Hepatocyte (in vitro differentiated cells): ENCODE data around the gene CRIM1. TPM values are rescaled to one million over a fixed set of nuclear protein-coding genes. Genes with fewer than 3 reads are reported as not detected.

Experiments used
- DNase-seq: peaks from one replicate; pipeline ENCODE4 v3.0.0-alpha.2; 2016; ENCODE audit warnings: low spot score
- H2AFZ ChIP-seq: fragments of 200-600 bp; sonication (generic); 2 replicates; pipeline ENCODE4 v1.6.0; 2016; ENCODE audit warnings: antibody characterized with exemption, mild to moderate bottlenecking
- H3K27ac ChIP-seq: fragments of 200-600 bp; sonication (generic); 2 replicates; pipeline ENCODE4 v1.5.1; 2016; ENCODE audit warnings: mild to moderate bottlenecking
- H3K27me3 ChIP-seq: fragments of 200-600 bp; sonication (generic); 2 replicates; pipeline ENCODE4 v1.6.1; 2016
- H3K36me3 ChIP-seq: fragments of 200-600 bp; sonication (generic); replicated peaks from 2 replicates; pipeline ENCODE4 v1.5.1; 2016; ENCODE audit warnings: low read depth; ENCODE audit not compliant: insufficient read depth
- H3K4me1 ChIP-seq: fragments of 200-600 bp; sonication (generic); 2 replicates; pipeline ENCODE4 v1.5.1; 2016; ENCODE audit warnings: mild to moderate bottlenecking, moderate library complexity; ENCODE audit not compliant: insufficient read depth
- H3K4me2 ChIP-seq: fragments of 200-600 bp; sonication (generic); 2 replicates; pipeline ENCODE4 v1.6.0; 2016
- H3K4me3 ChIP-seq: fragments of 200-600 bp; sonication (generic); 2 replicates; pipeline ENCODE4 v1.5.1; 2016; ENCODE audit warnings: mild to moderate bottlenecking
- H3K79me2 ChIP-seq: fragments of 200-600 bp; sonication (generic); 2 replicates; pipeline ENCODE4 v1.6.0; 2017; ENCODE audit warnings: mild to moderate bottlenecking
- H3K9me2 ChIP-seq: fragments of 200-600 bp; sonication (generic); replicated peaks from 2 replicates; pipeline ENCODE4 v1.6.0; 2017; ENCODE audit warnings: mild to moderate bottlenecking; ENCODE audit not compliant: insufficient read depth
- H3K9me3 ChIP-seq: fragments of 200-600 bp; sonication (generic); 2 replicates; pipeline ENCODE4 v1.5.1; 2016; ENCODE audit warnings: low read depth, mild to moderate bottlenecking
- H4K20me1 ChIP-seq: fragments of 200-600 bp; sonication (generic); 2 replicates; pipeline ENCODE4 v1.6.0; 2016; ENCODE audit warnings: mild to moderate bottlenecking; ENCODE audit not compliant: insufficient read depth, poor library complexity, severe bottlenecking
- CTCF ChIP-seq: fragments of 200-600 bp; sonication (generic); IDR thresholded peaks from 2 replicates; pipeline ENCODE4 v1.5.1; 2016; ENCODE audit warnings: antibody characterized with exemption, mild to moderate bottlenecking; ENCODE audit not compliant: poor library complexity
- EZH2 ChIP-seq: fragments of 200-600 bp; sonication (generic); IDR thresholded peaks from 2 replicates; pipeline ENCODE4 v1.6.1; 2016; ENCODE audit warnings: antibody characterized with exemption, mild to moderate bottlenecking, borderline replicate concordance
- EZH2phosphoT487 ChIP-seq: fragments of 200-600 bp; sonication (generic); IDR thresholded peaks from one replicate; pipeline ENCODE4 v1.6.1; 2018; ENCODE audit warnings: antibody characterized with exemption, mild to moderate bottlenecking, low read depth, moderate library complexity; ENCODE audit not compliant: unreplicated experiment, severe bottlenecking
- WGBS: methylation state at CpG from one replicate; pipeline ENCODE4 v1.1.6; 2016; ENCODE audit warnings: low lambda C conversion rate; ENCODE audit errors: missing lambda C conversion rate; 5-methylcytosine and 5-hydroxymethylcytosine counted together
- polyA plus RNA-seq: library from polyadenylated mRNA; unstranded; fragments of >200 nt; fragmentation: Nextera tagmentation; extraction: Ambion mirVana; gene quantifications from 2 replicates; pipeline ENCODE4 v1.2.1, GENCODE V29; 2016
- total RNA-seq: library from RNA; depleted of rRNA; stranded (reverse); fragments of >200 nt; gene quantifications from 2 replicates; pipeline ENCODE4 v1.2.3, GENCODE V29; 2014

The CRIM1 gene
- total and polyA plus RNA-seq, 2 experiments from 2014 or later: 23.0 to 40.8 TPM

GRCh38 chr2:36560726-36561125 is 205.1 kb downstream of the CRIM1 start:
- no peaks in the 10 kb centered on the region for H3K9me2 ChIP-seq
- no peaks in the 10 kb centered on the region for H3K9me3 ChIP-seq
- H3K36me3 ChIP-seq: no peaks in the 10 kb centered on the region
- H3K27me3 ChIP-seq: no peaks in the 10 kb centered on the region
- WGBS: 92% methylated on average over 5 of the region's 5 CpGs
- no peak for DNase-seq
- peak overlapping the region; percentile 77 for H3K27ac ChIP-seq
- H3K4me2 ChIP-seq: no peak overlapping the region
- H3K4me3 ChIP-seq: no peak overlapping the region
- no peak overlapping the region for H2AFZ ChIP-seq
- H3K79me2 ChIP-seq: no peaks in the 10 kb centered on the region
- TF ChIP-seq EZH2: no peak
- no peak for TF ChIP-seq EZH2phosphoT487
- H4K20me1 ChIP-seq: no peaks in the 10 kb centered on the region
- H3K4me1 ChIP-seq: peaks cover 11% of the 10 kb centered on the region

- Histone ChIP-seq H3K4me1 (peaks cover 11% of the 10 kb centered on the region), H2AFZ (no peak overlapping the region)
Measured at GRCh38 chr2:36561237-36561944, 205.8 kb downstream of the CRIM1 start.

GRCh38 chr2:36562240-36562639 is 206.7 kb downstream of the CRIM1 start:
- H3K4me3 ChIP-seq: no peak overlapping the region
- H2AFZ ChIP-seq: no peak overlapping the region
- 65% methylated on average over 1 of the region's 1 CpG for WGBS
- H3K4me2 ChIP-seq: no peak overlapping the region
- no peaks in the 10 kb centered on the region for H3K9me2 ChIP-seq
- no peaks in the 10 kb centered on the region for H4K20me1 ChIP-seq
- TF ChIP-seq EZH2phosphoT487: no peak
- no peak for TF ChIP-seq EZH2
- TF ChIP-seq CTCF: no peak
- H3K79me2 ChIP-seq: peaks cover 9% of the 10 kb centered on the region
- H3K9me3 ChIP-seq: no peaks in the 10 kb centered on the region
- DNase-seq: no peak
- H3K36me3 ChIP-seq: no peaks in the 10 kb centered on the region
- no peak overlapping the region for H3K27ac ChIP-seq
- no peaks in the 10 kb centered on the region for H3K27me3 ChIP-seq
- H3K4me1 ChIP-seq: peaks cover 11% of the 10 kb centered on the region

More at GRCh38 chr2:36561237-36561944, 205.8 kb downstream of the CRIM1 start:
- no peaks in the 10 kb centered on the region for H3K9me2 ChIP-seq
- H4K20me1 ChIP-seq: no peaks in the 10 kb centered on the region
- H3K9me3 ChIP-seq: no peaks in the 10 kb centered on the region
- peak; percentile 70 for DNase-seq
- H3K79me2 ChIP-seq: peaks cover under 1% of the 10 kb centered on the region
- H3K27me3 ChIP-seq: no peaks in the 10 kb centered on the region
- TF ChIP-seq EZH2phosphoT487: no peak
- no peak for TF ChIP-seq CTCF
- TF ChIP-seq EZH2: no peak
- 63% methylated on average over 8 of the region's 8 CpGs for WGBS
- H3K36me3 ChIP-seq: no peaks in the 10 kb centered on the region
- no peak overlapping the region for H3K4me3 ChIP-seq
- H3K4me2 ChIP-seq: peak overlapping the region; percentile 0
- peak overlapping the region; percentile 77 for H3K27ac ChIP-seq

- Histone ChIP-seq H3K4me3 (no peak overlapping the region), H3K9me2 (no peaks in the 10 kb centered on the region), H3K27ac (no peak overlapping the region), H3K4me2 (no peak overlapping the region), H3K4me1 (peaks cover 14% of the 10 kb centered on the region), H2AFZ (no peak overlapping the region), H3K36me3 (no peaks in the 10 kb centered on the region), H3K27me3 (no peaks in the 10 kb centered on the region), H3K79me2 (peaks cover 10% of the 10 kb centered on the region), H4K20me1 (no peaks in the 10 kb centered on the region), H3K9me3 (no peaks in the 10 kb centered on the region)
- no peak for TF ChIP-seq EZH2phosphoT487
- WGBS: 83% methylated on average over 3 of the region's 3 CpGs
- no peak for DNase-seq
Measured at GRCh38 chr2:36562973-36563532, 207.5 kb downstream of the CRIM1 start.
